ENCODE data around the gene GPR35. TPM values are rescaled to one million over a fixed set of nuclear protein-coding genes. Genes with fewer than 3 reads are reported as not detected.
A peak's percentile ranks its signal among the peaks of the same experiment; 100 is the strongest.

Gene GPR35
- total RNA-seq, 4 donors from 2014 or later = 91.1 to 244 (median 136) TPM

DNA sequence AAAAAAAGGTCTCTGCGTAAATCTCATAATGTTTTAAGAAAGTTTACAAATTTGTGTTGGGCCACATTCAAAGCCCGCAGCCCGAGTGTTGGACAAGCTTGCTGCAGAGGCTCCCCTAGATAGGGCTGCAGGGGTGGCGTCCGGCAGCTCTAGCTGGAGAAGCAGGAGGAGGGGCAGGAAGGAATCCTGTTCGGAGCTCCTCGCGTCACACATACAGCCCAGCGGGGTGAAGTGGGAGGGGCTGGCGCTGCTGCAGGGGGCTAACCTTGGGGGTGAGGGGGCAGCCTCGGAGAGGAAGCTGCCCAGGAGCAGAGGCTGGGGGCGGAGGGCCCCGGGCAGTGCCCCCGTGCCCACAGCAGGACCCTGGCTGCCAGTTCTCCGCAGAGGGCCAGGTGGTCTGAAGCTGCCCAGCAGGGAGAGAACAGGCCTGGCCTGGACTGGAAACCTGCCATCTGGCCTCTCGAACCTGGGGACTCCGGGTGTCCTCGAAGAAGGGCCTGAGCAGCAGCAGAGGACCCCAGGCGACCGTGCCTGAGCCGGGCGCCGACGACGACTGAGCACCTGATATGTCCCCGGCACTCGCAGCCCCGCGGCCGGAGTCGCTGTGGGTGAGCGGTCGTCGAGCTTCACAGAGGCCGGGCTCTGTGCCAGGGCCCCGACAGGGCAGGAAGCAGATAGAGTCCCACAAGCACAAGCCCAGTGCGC is 2.6 kb upstream of the GPR35 start:
- TF ChIP-seq CTCF (IDR thresholded peaks at IDR 0.05) (no peak), EP300 (IDR thresholded peaks at IDR 0.05; ENCODE audit: low read depth) (no peak), POLR2AphosphoS5 (IDR thresholded peaks at IDR 0.05) (no peak), POLR2A (IDR thresholded peaks at IDR 0.05) (no peak)
- H3K27me3 ChIP-seq = no peaks in the 10 kb centered on the region
- peak; percentile 48 for DNase-seq
- no peaks in the 10 kb centered on the region for H3K9me3 ChIP-seq
- H3K4me1 ChIP-seq = peaks cover 0 to 7% (median 0%) of the 10 kb centered on the region in 4 donors
- in situ Hi-C loops (cut with MboI; ENCODE audit: low pct_ligation_motif_present in 1 of 4, low pct_unique_long_range_greater_than_20kb in 1 of 4, low sequenced_read_pairs in 3 of 4) = no loop called here
- H3K4me3 ChIP-seq = no peak overlapping the region
- 80% methylated on average over 35 of the region's 37 CpGs; no CpG with 5 or more reads in 1 of the 2 donors for WGBS, 2 donors (ENCODE audit: low coverage in 1 of 2)
- no peak overlapping the region for H3K27ac ChIP-seq
- H3K36me3 ChIP-seq = peaks cover 0 to 12% (median under 1%) of the 10 kb centered on the region in 4 donors
- intact Hi-C loops (cut with DNase I; ENCODE audit: low total_unique reads) = no loop called here

- intact Hi-C loops (cut with DNase I; ENCODE audit: low total_unique reads) (no loop called here), in situ Hi-C loops (cut with MboI; ENCODE audit: low pct_ligation_motif_present in 1 of 4, low pct_unique_long_range_greater_than_20kb in 1 of 4, low sequenced_read_pairs in 3 of 4) (no loop called here)
- Histone ChIP-seq H3K9me3 (no peaks in the 10 kb centered on the region), H3K4me1 (peaks cover 0 to 7% (median 0%) of the 10 kb centered on the region in 4 donors), H3K27ac (no peak overlapping the region), H3K36me3 (peaks cover 0 to 3% (median 0%) of the 10 kb centered on the region in 4 donors), H3K27me3 (no peaks in the 10 kb centered on the region), H3K4me3 (no peak overlapping the region)
- TF ChIP-seq CTCF (IDR thresholded peaks at IDR 0.05) (no peak), EP300 (IDR thresholded peaks at IDR 0.05; ENCODE audit: low read depth) (no peak)
- DNase-seq = no peak
- 77% methylated on average over 10 of the region's 10 CpGs; no CpG with 5 or more reads in 1 of the 2 donors for WGBS, 2 donors (ENCODE audit: low coverage in 1 of 2)
Measured at GRCh38 chr2:240623531-240624010, 1.7 kb upstream of the GPR35 start.

DNA sequence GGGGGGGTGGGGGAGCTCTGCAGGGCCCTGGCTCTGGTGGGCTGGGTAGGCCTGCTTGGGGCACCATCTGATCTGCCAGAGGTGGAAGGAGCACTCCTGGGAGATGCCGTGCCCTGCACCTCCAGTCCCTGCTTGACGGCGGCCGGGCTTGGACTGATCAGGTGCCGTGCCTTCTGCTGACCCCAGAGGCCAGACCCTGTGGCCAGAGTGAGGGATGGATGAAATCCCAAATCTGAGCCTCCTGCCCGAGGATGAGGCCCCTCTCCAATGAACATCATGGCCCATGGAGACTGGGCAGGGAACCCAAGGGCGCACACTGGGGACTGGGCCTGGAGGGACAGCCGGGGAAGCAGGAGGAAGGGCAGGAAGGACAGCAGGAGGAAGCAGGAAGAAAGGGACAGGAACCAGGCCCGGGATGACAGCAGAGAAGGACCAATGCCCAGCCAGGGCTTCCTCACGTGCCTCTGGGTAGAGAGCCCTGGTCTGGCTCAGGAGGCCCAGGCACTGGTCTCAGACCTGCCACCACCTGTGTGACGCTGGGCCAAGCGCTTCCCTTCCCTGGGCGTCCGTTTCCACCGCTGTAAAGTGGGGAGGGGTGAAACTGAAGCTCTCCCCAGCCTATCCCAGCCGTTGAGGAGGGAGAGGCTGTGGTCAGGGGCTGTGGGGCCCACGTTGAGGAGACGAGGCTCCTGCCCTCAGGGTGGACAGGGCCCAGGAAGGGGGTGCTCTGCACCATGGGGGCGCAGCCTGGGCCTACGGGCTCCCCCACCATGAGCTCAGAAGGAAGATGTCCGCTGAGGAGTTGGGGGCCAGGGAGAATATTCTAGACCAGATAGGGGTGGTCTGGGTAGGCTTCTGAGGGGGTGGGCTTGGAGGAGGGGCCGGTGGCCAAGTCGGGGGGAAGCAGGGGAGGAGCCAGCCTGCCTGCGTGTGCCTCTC is 1.0 kb upstream of the GPR35 start:
- no peaks in the 10 kb centered on the region for H3K36me3 ChIP-seq

More for the DNA sequence above, 1.0 kb upstream of the GPR35 start:
- Histone ChIP-seq H3K9me3 (no peaks in the 10 kb centered on the region), H3K4me3 (no peak overlapping the region), H3K27me3 (no peaks in the 10 kb centered on the region), H3K27ac (peak overlapping the region in 3 of 4 donors; percentile 2 to 43 (median 9)), H3K4me1 (peaks cover 0 to 7% (median 0%) of the 10 kb centered on the region in 4 donors)
- in situ Hi-C loops (cut with MboI; ENCODE audit: low pct_ligation_motif_present in 1 of 4, low pct_unique_long_range_greater_than_20kb in 1 of 4, low sequenced_read_pairs in 3 of 4) (no loop called here), intact Hi-C loops (cut with DNase I; ENCODE audit: low total_unique reads) (no loop called here)
- 60 to 68% methylated on average over 1 to 24 of the region's 24 CpGs for WGBS, 2 donors (ENCODE audit: low coverage in 1 of 2)
- no peak for DNase-seq
- no peak for TF ChIP-seq POLR2AphosphoS5 (IDR thresholded peaks at IDR 0.05)
- no peak for TF ChIP-seq EP300 (IDR thresholded peaks at IDR 0.05; ENCODE audit: low read depth)
- TF ChIP-seq POLR2A (IDR thresholded peaks at IDR 0.05) = no peak
- no peak for TF ChIP-seq CTCF (IDR thresholded peaks at IDR 0.05)
